Dermis blood vessel endothelial cell (primary cell): ENCODE results near the gene GMCL1. TPM values are rescaled to one million over a fixed set of nuclear protein-coding genes. Genes with fewer than 3 reads are reported as not detected.

Source experiments
- total RNA-seq: library from RNA; depleted of rRNA; stranded (reverse); fragments of >200 nt; gene quantifications from 2 replicates; pipeline ENCODE4 v1.2.3, GENCODE V29; 2014

Gene GMCL1
- total RNA-seq, 1 donor from 2014 or later: 12.1 TPM

Other genes starting within 250 kb of the GMCL1 start
- gene AAK1, start 185.9 kb upstream of the GMCL1 start, total RNA-seq: 23.8 and 48.8 TPM in 2 replicates
- gene ANXA4, start 87.5 kb upstream of the GMCL1 start, total RNA-seq: 37.3 and 44.0 TPM in 2 replicates
- 40.0 and 47.7 TPM in 2 replicates for gene SNRNP27, start 64.3 kb downstream of the GMCL1 start, total RNA-seq
- 3.8 and 4.9 TPM in 2 replicates for gene MXD1, start 85.4 kb downstream of the GMCL1 start, total RNA-seq
- 0.14 and 0.34 TPM in 2 replicates for gene ASPRV1, start 132.0 kb downstream of the GMCL1 start, total RNA-seq